OCI-LY3 (cell line): ENCODE measurements around the gene MCUR1.

Experiments
- H2AFZ ChIP-seq: fragments of 200-600, 300-600 bp; shearing (Covaris generic); 2 replicates; pipeline ENCODE4 v1.6.0; 2014; ENCODE audit warnings: antibody characterized with exemption, low read depth, low read length
- H3K27ac ChIP-seq: fragments of 200-600, 300-600 bp; sonication (generic); 2 replicates; pipeline ENCODE4 v1.5.1; 2014; ENCODE audit warnings: mild to moderate bottlenecking, low read length, moderate library complexity, mixed read lengths
- H3K27me3 ChIP-seq: fragments of 200-600, 300-600 bp; sonication (generic); 2 replicates; pipeline ENCODE4 v1.6.1; 2014; ENCODE audit warnings: low read depth, low read length, mixed read lengths
- H3K36me3 ChIP-seq: fragments of 200-600, 300-600 bp; sonication (generic); replicated peaks from 2 replicates; pipeline ENCODE3; 2014; ENCODE audit warnings: low read depth, low read length, mixed read lengths
- H3K4me1 ChIP-seq: fragments of 300-600, 200-600 bp; sonication (generic); 2 replicates; pipeline ENCODE4 v1.6.1; 2014; ENCODE audit warnings: low read length, mixed read lengths
- H3K4me2 ChIP-seq: fragments of 200-600, 300-600 bp; sonication (generic); 2 replicates; pipeline ENCODE4 v1.6.1; 2014; ENCODE audit warnings: low read length, mixed read lengths
- H3K4me3 ChIP-seq: fragments of 300-600, 200-600 bp; sonication (generic); 2 replicates; pipeline ENCODE4 v1.5.1; 2014; ENCODE audit warnings: antibody characterized with exemption, mild to moderate bottlenecking, low read length, moderate library complexity
- H3K79me2 ChIP-seq: fragments of 300-600, 200-600 bp; shearing (Covaris generic); 2 replicates; pipeline ENCODE4 v1.6.1; 2014; ENCODE audit warnings: mild to moderate bottlenecking, low read length, mixed read lengths
- H3K9ac ChIP-seq: fragments of 300-600, 200-600 bp; shearing (Covaris generic); 2 replicates; pipeline ENCODE4 v1.6.0; 2014; ENCODE audit warnings: mild to moderate bottlenecking, low read length, moderate library complexity
- H3K9me3 ChIP-seq: fragments of 200-600, 300-600 bp; shearing (Covaris generic); 2 replicates; pipeline ENCODE4 v1.6.1; 2014; ENCODE audit warnings: low read length, mixed read lengths; ENCODE audit not compliant: insufficient read depth
- H4K20me1 ChIP-seq: fragments of 200-600, 300-600 bp; sonication (generic); 2 replicates; pipeline ENCODE4 v1.6.1; 2016; ENCODE audit warnings: low read length, mixed read lengths; ENCODE audit not compliant: insufficient read depth
- EZH2phosphoT487 ChIP-seq: fragments of 200-600 bp; shearing (Covaris generic); IDR thresholded peaks from 2 replicates; pipeline ENCODE4 v1.6.1; 2018; ENCODE audit warnings: antibody characterized with exemption, mixed run types, low read depth
- TF ChIP-seq, protein P1 (sequence below): fragments of 200-600, 300-600 bp; sonication (generic); IDR thresholded peaks from 2 replicates; pipeline ENCODE4 v1.5.1; 2014; ENCODE audit warnings: antibody characterized with exemption, low read length, low read depth

Gene MCUR1

DNA sequence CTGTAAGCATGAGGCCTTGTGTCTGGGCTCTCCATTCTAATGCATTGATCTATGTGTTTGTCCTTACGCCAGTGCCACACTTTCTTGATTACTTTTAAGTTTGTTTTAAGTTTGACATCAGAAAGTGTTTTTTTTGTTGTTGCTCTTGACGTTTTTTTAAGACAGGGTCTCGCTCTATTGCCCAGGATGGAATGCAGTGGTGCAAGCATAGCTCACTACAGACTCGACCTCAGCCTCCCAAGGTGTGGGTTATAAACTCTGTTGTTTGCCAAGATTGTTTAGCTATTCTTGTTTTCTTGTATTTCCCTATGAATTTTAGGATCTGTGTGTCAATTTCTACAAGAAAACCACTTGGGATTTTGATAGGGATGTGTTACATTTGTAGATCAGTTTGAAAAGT, 5.6 kb downstream of the MCUR1 start:
- Histone ChIP-seq H2AFZ (no peak overlapping the region), H3K4me3 (no peak overlapping the region), H3K27ac (no peak overlapping the region), H3K36me3 (peaks cover 2% of the 10 kb centered on the region), H4K20me1 (peaks cover 17% of the 10 kb centered on the region; the same call in 1 of the 2 replicates), H3K4me2 (no peak overlapping the region), H3K9ac (no peak overlapping the region), H3K79me2 (peaks cover 44% of the 10 kb centered on the region), H3K27me3 (no peaks in the 10 kb centered on the region), H3K9me3 (no peaks in the 10 kb centered on the region), H3K4me1 (peaks cover 5% of the 10 kb centered on the region)
- no peak for TF ChIP-seq EZH2phosphoT487
- TF ChIP-seq, protein P1, sequence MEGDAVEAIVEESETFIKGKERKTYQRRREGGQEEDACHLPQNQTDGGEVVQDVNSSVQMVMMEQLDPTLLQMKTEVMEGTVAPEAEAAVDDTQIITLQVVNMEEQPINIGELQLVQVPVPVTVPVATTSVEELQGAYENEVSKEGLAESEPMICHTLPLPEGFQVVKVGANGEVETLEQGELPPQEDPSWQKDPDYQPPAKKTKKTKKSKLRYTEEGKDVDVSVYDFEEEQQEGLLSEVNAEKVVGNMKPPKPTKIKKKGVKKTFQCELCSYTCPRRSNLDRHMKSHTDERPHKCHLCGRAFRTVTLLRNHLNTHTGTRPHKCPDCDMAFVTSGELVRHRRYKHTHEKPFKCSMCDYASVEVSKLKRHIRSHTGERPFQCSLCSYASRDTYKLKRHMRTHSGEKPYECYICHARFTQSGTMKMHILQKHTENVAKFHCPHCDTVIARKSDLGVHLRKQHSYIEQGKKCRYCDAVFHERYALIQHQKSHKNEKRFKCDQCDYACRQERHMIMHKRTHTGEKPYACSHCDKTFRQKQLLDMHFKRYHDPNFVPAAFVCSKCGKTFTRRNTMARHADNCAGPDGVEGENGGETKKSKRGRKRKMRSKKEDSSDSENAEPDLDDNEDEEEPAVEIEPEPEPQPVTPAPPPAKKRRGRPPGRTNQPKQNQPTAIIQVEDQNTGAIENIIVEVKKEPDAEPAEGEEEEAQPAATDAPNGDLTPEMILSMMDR, result no peak

- Histone ChIP-seq H3K4me2 (no peak overlapping the region), H3K27ac (no peak overlapping the region), H3K36me3 (peaks cover 2% of the 10 kb centered on the region), H3K9me3 (no peaks in the 10 kb centered on the region), H3K9ac (no peak overlapping the region), H3K79me2 (peaks cover 34% of the 10 kb centered on the region), H3K27me3 (no peaks in the 10 kb centered on the region), H3K4me1 (peaks cover under 1% of the 10 kb centered on the region), H2AFZ (no peak overlapping the region), H4K20me1 (peaks cover 17% of the 10 kb centered on the region; the same call in 1 of the 2 replicates), H3K4me3 (no peak overlapping the region)
- no peak for TF ChIP-seq EZH2phosphoT487
- TF ChIP-seq, protein P1, result no peak
Observed at GRCh38 chr6:13807696-13808095, 6.7 kb downstream of the MCUR1 start.

- Histone ChIP-seq H3K36me3 (peaks cover 12% of the 10 kb centered on the region), H3K9ac (no peak overlapping the region), H3K27ac (no peak overlapping the region), H3K79me2 (peaks cover 4% of the 10 kb centered on the region), H2AFZ (no peak overlapping the region), H3K27me3 (no peaks in the 10 kb centered on the region), H3K4me1 (no peaks in the 10 kb centered on the region), H3K9me3 (no peaks in the 10 kb centered on the region), H4K20me1 (no peaks in the 10 kb centered on the region), H3K4me3 (no peak overlapping the region), H3K4me2 (no peak overlapping the region)
- no peak for TF ChIP-seq EZH2phosphoT487
- TF ChIP-seq, protein P1, result no peak
Observed at GRCh38 chr6:13803581-13803980, 10.8 kb downstream of the MCUR1 start.

- Histone ChIP-seq H3K4me2 (no peak overlapping the region), H3K4me3 (no peak overlapping the region), H3K9ac (no peak overlapping the region), H4K20me1 (no peaks in the 10 kb centered on the region), H3K36me3 (peaks cover 12% of the 10 kb centered on the region), H3K79me2 (no peaks in the 10 kb centered on the region), H3K9me3 (no peaks in the 10 kb centered on the region), H3K27me3 (no peaks in the 10 kb centered on the region), H3K27ac (no peak overlapping the region), H2AFZ (no peak overlapping the region), H3K4me1 (no peaks in the 10 kb centered on the region)
- no peak for TF ChIP-seq EZH2phosphoT487
- TF ChIP-seq, protein P1, result no peak
Observed at GRCh38 chr6:13800615-13801014, 13.7 kb downstream of the MCUR1 start.
